Osteocyte (in vitro differentiated cells): ENCODE data around the gene KCNC2. TPM values are rescaled to one million over a fixed set of nuclear protein-coding genes. Genes with fewer than 3 reads are reported as not detected.

ENCODE experiments used
- DNase-seq: peaks from one replicate; pipeline ENCODE4 v3.0.0; 2021; ENCODE audit warnings: mixed read lengths; ENCODE audit not compliant: unreplicated experiment; ENCODE audit errors: extremely low spot score
- H3K27ac Mint-ChIP-seq: one replicate; pipeline ENCODE4 v1.8.0; 2021; ENCODE audit warnings: mild to moderate bottlenecking, mixed read lengths; ENCODE audit not compliant: unreplicated experiment
- H3K27me3 Mint-ChIP-seq: one replicate; pipeline ENCODE4 v1.8.0; 2021; ENCODE audit warnings: mixed read lengths; ENCODE audit not compliant: unreplicated experiment
- H3K36me3 Mint-ChIP-seq: one replicate; pipeline ENCODE4 v1.8.0; 2021; ENCODE audit warnings: mixed read lengths; ENCODE audit not compliant: unreplicated experiment
- H3K4me1 Mint-ChIP-seq: one replicate; pipeline ENCODE4 v1.8.0; 2021; ENCODE audit warnings: mixed read lengths; ENCODE audit not compliant: unreplicated experiment
- H3K4me3 Mint-ChIP-seq: one replicate; pipeline ENCODE4 v1.8.0; 2021; ENCODE audit warnings: mild to moderate bottlenecking, moderate library complexity, mixed read lengths; ENCODE audit not compliant: unreplicated experiment
- H3K9me3 Mint-ChIP-seq: one replicate; pipeline ENCODE4 v1.8.0; 2021; ENCODE audit warnings: mixed read lengths; ENCODE audit not compliant: unreplicated experiment
- CTCF ChIP-seq: fragments of 200-600 bp; sonication (generic); IDR thresholded peaks from 2 replicates; pipeline ENCODE4 v1.5.0; 2021; ENCODE audit warnings: antibody characterized with exemption, mild to moderate bottlenecking, moderate library complexity
- total RNA-seq: library from RNA; stranded (reverse); gene quantifications from 2 replicates; pipeline ENCODE4 v1.2.1, GENCODE V29; 2021

KCNC2 gene
- total RNA-seq, 1 donor from 2014 or later: not detected

- H3K9me3 Mint-ChIP-seq: no peaks in the 10 kb centered on the region
- H3K36me3 Mint-ChIP-seq: no peaks in the 10 kb centered on the region
- TF ChIP-seq CTCF: no peak
- peaks cover 39% of the 10 kb centered on the region for H3K27me3 Mint-ChIP-seq
- no peak for DNase-seq
- H3K27ac Mint-ChIP-seq: no peak overlapping the region
- H3K4me1 Mint-ChIP-seq: peaks cover 1% of the 10 kb centered on the region
- H3K4me3 Mint-ChIP-seq: no peak overlapping the region
These were observed 2.1 kb downstream of the KCNC2 start for GRCh38 chr12:75207338-75208083.

GRCh38 chr12:75205558-75205957 lies 4.1 kb downstream of the KCNC2 start:
- no peak for DNase-seq
- no peak for TF ChIP-seq CTCF
- H3K9me3 Mint-ChIP-seq: no peaks in the 10 kb centered on the region
- H3K27me3 Mint-ChIP-seq: peaks cover 44% of the 10 kb centered on the region
- H3K27ac Mint-ChIP-seq: no peak overlapping the region
- H3K4me3 Mint-ChIP-seq: no peak overlapping the region
- no peaks in the 10 kb centered on the region for H3K36me3 Mint-ChIP-seq
- H3K4me1 Mint-ChIP-seq: peaks cover 1% of the 10 kb centered on the region

- TF ChIP-seq CTCF: no peak
- no peaks in the 10 kb centered on the region for H3K9me3 Mint-ChIP-seq
- no peak for DNase-seq
- no peaks in the 10 kb centered on the region for H3K36me3 Mint-ChIP-seq
- H3K27me3 Mint-ChIP-seq: peaks cover 26% of the 10 kb centered on the region
- no peak overlapping the region for H3K4me3 Mint-ChIP-seq
- H3K4me1 Mint-ChIP-seq: no peaks in the 10 kb centered on the region
- no peak overlapping the region for H3K27ac Mint-ChIP-seq
These were observed 12.8 kb downstream of the KCNC2 start for GRCh38 chr12:75196865-75197264.

- H3K4me1 Mint-ChIP-seq: no peaks in the 10 kb centered on the region
- peaks cover 22% of the 10 kb centered on the region for H3K27me3 Mint-ChIP-seq
- TF ChIP-seq CTCF: no peak
- H3K27ac Mint-ChIP-seq: no peak overlapping the region
- H3K36me3 Mint-ChIP-seq: no peaks in the 10 kb centered on the region
- no peaks in the 10 kb centered on the region for H3K9me3 Mint-ChIP-seq
- DNase-seq: no peak
- no peak overlapping the region for H3K4me3 Mint-ChIP-seq
These were observed 13.2 kb downstream of the KCNC2 start for GRCh38 chr12:75196408-75196807.

GRCh38 chr12:75194250-75194649 lies 15.4 kb downstream of the KCNC2 start:
- no peaks in the 10 kb centered on the region for H3K36me3 Mint-ChIP-seq
- no peaks in the 10 kb centered on the region for H3K4me1 Mint-ChIP-seq
- H3K27ac Mint-ChIP-seq: no peak overlapping the region
- H3K4me3 Mint-ChIP-seq: no peak overlapping the region
- DNase-seq: no peak
- TF ChIP-seq CTCF: no peak
- peaks cover 14% of the 10 kb centered on the region for H3K27me3 Mint-ChIP-seq
- no peaks in the 10 kb centered on the region for H3K9me3 Mint-ChIP-seq
